Cerebellar nuclear complex (tissue), 1 donor: ENCODE measurements around the gene FLYWCH2.
"Not testable (repeated sequence)": the region's sequence is repeated elsewhere in the genome, so short reads cannot be mapped to it uniquely, and the experiment has no call there.

Experiments
- DNase-seq, 2 experiments: peaks; one replicate each; lab custom pipeline; 2025; lab: John Stamatoyannopoulos, UW

FLYWCH2 gene

GRCh38 chr16:2881783-2882649, 999 bp upstream of the FLYWCH2 start:
- no peak for DNase-seq

- DNase-seq = no peak
These were observed 468 bp downstream of the FLYWCH2 start for GRCh38 chr16:2883458-2883908.

DNA sequence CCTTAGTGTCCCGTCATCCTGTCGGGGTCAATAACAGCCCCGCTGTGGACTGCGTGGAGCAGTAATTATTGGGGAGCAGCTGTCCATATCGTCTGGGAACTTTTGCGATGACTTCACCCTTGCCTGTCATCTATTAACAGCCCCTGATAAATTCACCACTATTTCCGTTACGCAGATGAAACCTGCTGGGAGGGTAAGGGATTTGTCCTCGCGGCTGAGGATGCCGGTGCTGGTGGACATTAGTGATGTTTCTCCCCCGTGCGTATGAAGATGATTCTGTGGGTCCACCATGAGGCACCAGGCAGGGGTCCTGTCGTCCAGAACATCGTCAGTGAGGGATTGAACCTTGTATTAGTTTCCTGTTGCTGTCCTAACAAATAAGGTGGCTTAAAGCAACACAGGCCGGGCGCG, 1.0 kb downstream of the FLYWCH2 start:
- DNase-seq = no peak

DNA sequence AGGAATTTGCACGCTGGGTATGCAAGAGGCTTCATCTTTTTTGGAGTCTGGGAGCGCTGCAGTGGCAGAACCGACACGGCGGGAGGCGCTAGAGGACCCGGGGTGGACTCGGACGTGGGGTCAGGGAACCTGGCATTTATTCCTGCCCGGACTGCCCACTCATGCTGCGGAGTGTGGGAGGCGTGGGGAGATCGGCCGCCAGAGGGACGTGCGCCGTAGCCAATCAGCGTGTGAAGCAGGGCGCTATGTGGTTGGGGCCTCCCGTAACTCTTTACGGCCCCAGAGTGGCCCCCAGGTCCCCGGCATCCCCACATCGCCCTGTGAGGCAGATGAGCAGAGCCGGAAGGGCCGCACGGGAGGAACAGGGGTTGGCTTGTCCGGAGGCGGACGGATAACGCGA, 11.2 kb downstream of the FLYWCH2 start:
- no peak for DNase-seq

DNA sequence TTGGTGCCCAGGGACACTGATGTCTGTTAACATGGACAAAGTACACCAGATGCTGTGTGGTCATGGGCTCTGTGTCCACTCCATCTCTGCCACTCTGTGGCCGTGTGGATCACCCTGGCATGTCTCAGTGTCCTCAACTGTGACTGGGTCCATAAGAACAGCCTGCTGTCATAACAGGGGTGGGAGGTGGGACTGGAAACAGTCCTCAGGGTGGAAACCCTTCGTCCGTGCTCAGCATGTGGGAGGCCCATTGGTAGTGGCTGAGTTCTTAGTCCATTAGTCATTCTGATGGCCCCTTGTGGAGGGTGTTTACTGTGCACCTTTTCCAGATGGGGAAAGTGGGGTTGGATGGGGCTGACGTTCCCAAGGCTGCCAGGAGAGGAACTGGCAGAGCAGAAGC, 12.8 kb downstream of the FLYWCH2 start:
- no peak for DNase-seq

DNA sequence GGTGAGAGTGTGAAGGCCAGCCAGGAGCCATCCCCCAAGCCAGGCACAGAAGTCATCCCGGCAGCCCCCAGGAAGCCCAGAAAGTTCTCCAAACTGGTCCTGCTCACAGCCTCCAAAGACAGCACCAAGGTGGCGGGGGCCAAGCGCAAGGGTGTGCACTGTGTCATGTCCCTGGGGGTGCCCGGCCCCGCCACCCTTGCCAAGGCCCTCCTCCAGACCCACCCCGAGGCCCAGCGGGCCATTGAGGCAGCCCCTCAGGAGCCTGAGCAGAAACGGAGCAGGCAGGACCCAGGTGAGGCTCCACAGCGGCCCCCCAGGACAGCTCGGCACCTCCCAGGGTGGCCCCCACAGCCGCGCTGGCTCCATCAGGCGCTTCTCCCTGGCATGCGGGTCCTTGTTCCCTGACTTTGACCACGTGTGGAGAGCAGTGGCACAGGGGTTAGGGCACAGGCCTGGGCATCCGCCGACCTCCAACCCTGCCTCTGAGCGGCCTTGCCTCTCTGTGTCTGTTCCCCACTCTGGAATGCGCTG, 13.5 kb downstream of the FLYWCH2 start:
- no peak for DNase-seq

GRCh38 chr16:2897110-2897509, 14.1 kb downstream of the FLYWCH2 start:
- no peak for DNase-seq

DNA sequence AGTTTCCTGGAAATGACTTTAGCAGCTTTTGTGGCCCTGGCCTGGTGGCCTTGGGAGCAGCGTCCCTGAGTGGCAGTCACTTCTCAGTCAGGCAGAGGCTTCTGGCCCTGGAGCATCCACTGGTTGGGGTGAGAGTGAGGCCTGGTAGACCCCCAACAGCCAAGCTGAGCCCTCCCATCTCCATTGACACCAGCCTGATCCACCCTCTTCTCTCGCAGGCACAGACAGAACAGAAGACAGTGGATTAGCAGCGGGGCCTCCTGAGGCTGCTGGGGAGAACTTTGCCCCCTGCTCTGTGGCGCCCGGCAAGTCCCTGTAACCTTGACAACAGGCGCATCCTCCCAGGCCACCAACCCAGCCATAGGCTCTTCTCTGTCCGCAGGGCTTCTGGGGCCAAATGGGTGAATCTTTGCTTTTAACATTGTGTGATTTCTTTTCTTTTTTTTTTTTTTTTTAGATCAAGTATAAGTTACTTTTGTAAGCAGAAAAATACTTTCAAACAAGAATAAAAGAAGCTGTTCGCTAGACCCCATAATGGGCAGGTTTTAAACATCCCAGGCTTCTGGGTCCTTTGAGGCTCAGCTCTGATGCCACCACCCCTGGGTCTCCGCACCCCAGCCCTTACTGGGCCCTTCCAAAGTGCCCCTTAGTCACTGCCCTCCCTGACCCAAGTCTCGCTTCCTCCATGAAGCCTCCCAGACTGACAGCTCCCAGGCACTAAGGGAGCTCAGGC, 16.0 kb downstream of the FLYWCH2 start:
- no peak for DNase-seq

- DNase-seq = no peak
These were observed 16.6 kb downstream of the FLYWCH2 start for GRCh38 chr16:2899564-2900072.

GRCh38 chr16:2900526-2901075, 17.6 kb downstream of the FLYWCH2 start:
- DNase-seq = no peak

DNA sequence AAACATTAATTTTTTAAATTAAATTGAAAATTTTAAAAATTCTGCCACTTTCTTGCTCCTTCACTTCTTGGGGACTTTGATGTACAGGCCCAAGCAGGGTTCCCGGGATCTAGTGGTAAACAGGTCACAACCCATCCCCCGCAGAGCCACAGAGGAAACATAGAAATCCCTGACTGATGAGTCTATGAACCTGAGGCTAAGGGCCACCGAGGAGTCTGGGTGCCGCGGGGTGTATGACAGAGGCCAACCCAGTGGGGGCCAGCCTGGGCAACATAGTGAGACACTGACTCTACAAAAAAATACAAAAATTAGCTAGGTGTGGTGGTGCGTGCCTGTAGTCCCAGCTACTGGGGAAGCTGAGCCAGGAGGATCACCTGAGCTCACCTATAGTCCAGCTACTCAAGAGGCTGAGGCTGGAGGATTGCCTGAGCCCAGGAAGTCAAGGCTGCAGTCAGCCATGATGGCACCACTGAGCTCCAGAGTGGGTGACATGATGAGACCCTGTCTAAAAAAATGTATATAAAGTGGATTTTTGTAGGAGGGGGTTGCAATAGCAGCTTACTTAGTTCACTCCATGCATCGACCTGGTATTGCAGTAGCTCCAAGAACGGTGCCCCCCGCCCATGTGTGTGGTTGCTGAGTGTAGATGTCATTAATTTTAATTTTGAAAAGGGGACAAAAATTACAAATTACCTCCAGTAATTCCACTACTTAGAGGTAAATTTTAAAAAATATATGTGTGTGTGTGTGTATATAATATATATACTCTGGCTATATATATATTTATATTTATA, 19.5 kb downstream of the FLYWCH2 start:
- DNase-seq = no peak

GRCh38 chr16:2904100-2904921, 21.3 kb downstream of the FLYWCH2 start:
- DNase-seq = peak; percentile 32 to 47

GRCh38 chr16:2904922-2905240, 21.9 kb downstream of the FLYWCH2 start:
- DNase-seq = no peak

- peak; percentile 98 to 99 for DNase-seq
These were observed 22.4 kb downstream of the FLYWCH2 start for GRCh38 chr16:2905241-2905987.

DNA sequence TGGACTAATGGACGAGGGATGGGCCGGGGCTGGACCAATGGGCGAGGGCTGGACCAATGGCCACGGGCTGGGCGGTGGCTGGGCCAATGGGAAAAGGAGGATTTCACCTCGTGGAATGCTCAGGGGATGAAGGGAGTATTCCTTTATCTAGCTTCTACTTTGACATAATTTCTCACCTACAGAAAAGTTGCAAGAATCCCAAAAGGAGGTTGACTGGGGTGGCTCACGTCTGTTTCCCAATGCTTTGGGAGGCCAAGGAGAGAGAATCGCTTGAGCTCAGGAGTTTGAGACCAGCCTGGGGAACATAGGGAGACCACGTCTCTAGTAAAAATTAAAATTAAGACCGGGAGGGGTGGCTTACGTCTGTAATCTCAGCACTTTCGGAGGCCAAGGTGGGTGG, 23.0 kb downstream of the FLYWCH2 start:
- no peak for DNase-seq

- not testable (repeated sequence) for DNase-seq
These were observed 24.2 kb downstream of the FLYWCH2 start for GRCh38 chr16:2907084-2907753.

DNA sequence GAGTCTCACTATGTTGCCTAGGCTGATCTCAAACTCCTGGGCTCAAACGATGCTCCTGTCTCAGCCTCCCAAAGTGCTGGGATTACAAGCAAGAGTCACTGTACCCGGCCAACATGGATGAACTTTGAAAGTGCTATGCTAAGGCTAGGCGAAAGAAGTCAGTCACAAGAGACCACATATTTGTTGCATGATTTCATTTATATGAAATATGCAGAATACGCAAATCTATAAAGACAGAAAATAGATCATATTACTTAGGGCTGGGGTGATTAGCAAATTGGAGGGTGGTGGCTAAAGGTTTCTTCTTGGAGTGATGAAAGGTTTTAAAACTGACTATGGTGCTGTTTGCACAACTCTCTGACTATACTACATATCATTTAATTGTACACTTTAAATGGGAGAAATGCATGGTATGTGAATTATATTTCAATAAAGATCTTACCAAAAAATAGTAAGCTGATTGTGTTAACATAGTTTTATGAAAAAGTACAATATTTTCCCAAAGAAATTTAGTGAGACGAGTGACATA, 27.5 kb downstream of the FLYWCH2 start:
- DNase-seq = no peak

DNA sequence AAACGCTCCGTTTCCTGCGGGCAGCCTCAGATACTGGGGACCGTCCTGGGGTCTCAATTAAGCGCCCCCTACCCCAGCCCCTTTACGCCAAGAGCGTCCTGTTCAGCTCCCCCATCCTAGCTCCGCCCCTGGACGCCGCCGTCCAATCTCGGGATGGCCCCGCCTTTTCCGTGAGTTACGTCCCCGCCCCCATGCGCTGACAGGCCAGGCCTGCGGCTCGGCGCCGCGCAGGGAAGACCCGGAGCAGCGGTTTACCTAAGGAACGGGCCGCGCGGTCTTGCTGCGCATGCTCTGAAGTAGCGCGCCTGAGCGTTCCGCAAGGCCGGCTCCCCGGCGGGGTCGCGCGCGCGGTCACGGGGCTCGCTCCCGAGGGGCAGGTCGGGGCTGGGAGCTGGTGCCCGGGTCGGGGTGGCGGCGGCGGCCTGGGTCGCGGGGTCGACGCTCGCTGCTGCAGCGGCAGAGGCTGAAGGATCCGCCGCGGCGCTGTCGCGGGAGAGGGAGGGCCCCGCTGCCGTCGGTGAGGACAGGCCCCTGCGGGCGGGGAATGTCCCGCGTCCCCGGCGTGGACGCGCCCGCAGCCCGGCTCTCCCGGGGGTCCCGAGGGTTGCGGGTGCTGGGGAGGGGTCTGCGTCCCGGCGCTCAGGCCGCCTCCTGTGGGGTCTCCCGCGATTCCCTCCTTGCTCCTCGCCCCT, 28.8 kb downstream of the FLYWCH2 start, which contains the start of gene FLYWCH1:
FLYWCH1 (plus strand) TSS at position 294 of the 692 bp plus-strand sequence. CDS start 17,755 bp downstream, outside the sequence.
- DNase-seq = peak; percentile 93
